ENCODE data around the gene FSD2. TPM values are rescaled to one million over a fixed set of nuclear protein-coding genes. Genes with fewer than 3 reads are reported as not detected.
"Not testable (repeated sequence)": the region's sequence is repeated elsewhere in the genome, so short reads cannot be mapped to it uniquely, and the experiment has no call there.

FSD2 gene
- total and polyA plus RNA-seq, 4 donors, result 0.06 to 0.63 (median 0.36) TPM; not detected in 1

- H3K36me3 ChIP-seq (ENCODE audit: control insufficient read depth, insufficient read depth, low read length), result no peaks in the 10 kb centered on the region
- no peaks in the 10 kb centered on the region for H3K9me3 ChIP-seq (ENCODE audit: control insufficient read depth, insufficient read depth, low read length)
- H3K4me3 ChIP-seq (ENCODE audit: low read depth, low read length), result no peak overlapping the region
- 64% methylated on average over 3 of the region's 3 CpGs for WGBS (ENCODE audit: insufficient coverage)
- no peaks in the 10 kb centered on the region for H3K27me3 ChIP-seq (ENCODE audit: control insufficient read depth, insufficient read depth, low read length)
- H3K27ac ChIP-seq (ENCODE audit: low read depth, low read length), result no peak overlapping the region
- no peak for DNase-seq (ENCODE audit: low read depth in 4 of 6, low spot score in 6 of 6)
- peaks cover 10% of the 10 kb centered on the region for H3K4me1 ChIP-seq (ENCODE audit: control insufficient read depth, insufficient read depth, low read length)
Measured at GRCh38 chr15:82714016-82714415, 91.9 kb downstream of the FSD2 start.

DNA sequence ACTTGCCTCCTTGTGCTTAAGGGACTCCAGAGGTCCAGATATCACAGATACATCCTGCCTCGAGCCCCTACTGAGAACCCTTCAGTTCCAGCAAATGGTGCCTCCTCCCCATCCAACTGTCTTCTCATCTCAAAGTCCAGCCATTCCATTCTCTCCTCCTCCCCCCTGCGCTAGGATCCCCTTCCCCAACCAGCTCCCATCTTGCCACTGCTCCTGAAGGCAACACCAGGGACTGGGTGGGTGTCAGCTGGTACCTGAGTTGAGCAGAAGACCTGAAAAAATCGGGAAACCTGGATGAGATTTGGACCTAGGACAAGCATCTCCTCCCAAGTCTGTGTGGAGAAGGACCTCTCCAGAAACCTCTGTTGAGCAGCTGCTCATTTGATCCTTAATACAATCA, 93.8 kb downstream of the FSD2 start:
- no peaks in the 10 kb centered on the region for H3K27me3 ChIP-seq (ENCODE audit: control insufficient read depth, insufficient read depth, low read length)
- WGBS (ENCODE audit: insufficient coverage), result 86% methylated on average over 2 of the region's 3 CpGs
- no peak overlapping the region for H3K27ac ChIP-seq (ENCODE audit: low read depth, low read length)
- H3K4me1 ChIP-seq (ENCODE audit: control insufficient read depth, insufficient read depth, low read length), result peaks cover 24% of the 10 kb centered on the region
- no peak for DNase-seq (ENCODE audit: low read depth in 4 of 6, low spot score in 6 of 6)
- no peak overlapping the region for H3K4me3 ChIP-seq (ENCODE audit: low read depth, low read length)
- no peaks in the 10 kb centered on the region for H3K36me3 ChIP-seq (ENCODE audit: control insufficient read depth, insufficient read depth, low read length)
- no peaks in the 10 kb centered on the region for H3K9me3 ChIP-seq (ENCODE audit: control insufficient read depth, insufficient read depth, low read length)

DNA sequence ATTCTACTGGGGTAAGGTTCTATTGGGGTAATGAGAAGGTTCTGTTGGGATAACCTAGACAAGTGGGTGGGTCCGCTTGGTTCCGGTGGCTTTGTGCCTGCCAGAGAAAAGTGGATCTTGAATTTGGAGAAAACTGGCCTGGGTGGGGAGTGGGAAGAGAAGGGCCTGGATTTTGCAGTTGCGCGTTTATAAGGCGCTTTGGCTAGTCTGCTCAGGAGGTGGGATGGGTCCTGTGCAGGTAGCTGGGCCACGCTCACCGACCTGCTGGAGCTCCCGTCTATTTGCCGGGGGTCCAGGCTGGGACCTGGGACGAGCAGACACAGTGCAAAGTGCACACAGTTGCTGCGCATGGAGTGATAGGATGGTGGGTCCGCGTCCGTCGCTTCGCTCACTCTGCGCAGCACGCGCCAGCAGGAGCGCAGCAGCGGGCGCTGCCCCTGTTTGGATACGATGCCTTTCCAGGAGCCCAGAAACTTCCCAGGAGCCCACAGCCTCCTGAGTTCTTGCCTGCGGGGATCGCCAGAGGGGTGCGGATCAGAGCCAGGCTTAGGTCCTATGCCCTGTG, 94.9 kb downstream of the FSD2 start:
- WGBS (ENCODE audit: insufficient coverage), result 98% methylated on average over 26 of the region's 26 CpGs
- no peaks in the 10 kb centered on the region for H3K27me3 ChIP-seq (ENCODE audit: control insufficient read depth, insufficient read depth, low read length)
- no peaks in the 10 kb centered on the region for H3K36me3 ChIP-seq (ENCODE audit: control insufficient read depth, insufficient read depth, low read length)
- peaks cover 24% of the 10 kb centered on the region for H3K4me1 ChIP-seq (ENCODE audit: control insufficient read depth, insufficient read depth, low read length)
- no peak overlapping the region for H3K27ac ChIP-seq (ENCODE audit: low read depth, low read length)
- H3K9me3 ChIP-seq (ENCODE audit: control insufficient read depth, insufficient read depth, low read length), result no peaks in the 10 kb centered on the region
- H3K4me3 ChIP-seq (ENCODE audit: low read depth, low read length), result no peak overlapping the region
- no peak for DNase-seq (ENCODE audit: low read depth in 4 of 6, low spot score in 6 of 6)

DNA sequence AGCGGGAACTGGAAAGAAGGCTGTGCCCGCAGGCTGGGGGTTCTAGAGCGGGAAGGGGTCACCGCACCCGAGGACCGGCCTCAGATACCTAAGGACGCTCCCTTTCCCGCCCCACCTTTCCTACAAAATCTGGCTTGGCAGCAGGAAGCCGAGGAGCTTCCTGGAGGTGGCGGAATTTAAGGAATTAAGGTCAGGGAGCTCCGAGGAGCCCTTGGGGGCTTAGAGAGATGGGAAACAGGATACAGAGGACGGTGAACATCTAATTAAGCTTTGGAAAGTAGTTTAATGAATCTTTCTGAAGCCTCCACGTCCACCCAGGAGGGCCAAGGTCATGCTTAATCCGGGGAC, 95.7 kb downstream of the FSD2 start:
- Histone ChIP-seq H3K27me3 (ENCODE audit: control insufficient read depth, insufficient read depth, low read length) (no peaks in the 10 kb centered on the region), H3K9me3 (ENCODE audit: control insufficient read depth, insufficient read depth, low read length) (no peaks in the 10 kb centered on the region), H3K27ac (ENCODE audit: low read depth, low read length) (peak overlapping the region; percentile 40), H3K4me1 (ENCODE audit: control insufficient read depth, insufficient read depth, low read length) (peaks cover 24% of the 10 kb centered on the region), H3K36me3 (ENCODE audit: control insufficient read depth, insufficient read depth, low read length) (no peaks in the 10 kb centered on the region), H3K4me3 (ENCODE audit: low read depth, low read length) (peak overlapping the region; percentile 57)
- DNase-seq (ENCODE audit: low read depth in 4 of 6, low spot score in 6 of 6), result no peak
- 17% methylated on average over 12 of the region's 14 CpGs for WGBS (ENCODE audit: insufficient coverage)

GRCh38 chr15:82709421-82710207, 96.3 kb downstream of the FSD2 start, which contains the start of gene AP3B2:
TSS of gene AP3B2 (minus strand) at chr15:82709875. CDS start at chr15:82709706, 169 bp downstream.
- peaks cover 24% of the 10 kb centered on the region for H3K4me1 ChIP-seq (ENCODE audit: control insufficient read depth, insufficient read depth, low read length)
- peak; percentile 36 to 96 (median 72) for DNase-seq (ENCODE audit: low read depth in 4 of 6, low spot score in 6 of 6)
- H3K27ac ChIP-seq (ENCODE audit: low read depth, low read length), result peak within 1 kb of the TSS; percentile 40
- no peaks in the 10 kb centered on the region for H3K9me3 ChIP-seq (ENCODE audit: control insufficient read depth, insufficient read depth, low read length)
- under 1% methylated on average over 95 of the region's 95 CpGs for WGBS (ENCODE audit: insufficient coverage)
- no peaks in the 10 kb centered on the region for H3K27me3 ChIP-seq (ENCODE audit: control insufficient read depth, insufficient read depth, low read length)
- H3K4me3 ChIP-seq (ENCODE audit: low read depth, low read length), result peak within 1 kb of the TSS; percentile 57
- no peaks in the 10 kb centered on the region for H3K36me3 ChIP-seq (ENCODE audit: control insufficient read depth, insufficient read depth, low read length)

DNA sequence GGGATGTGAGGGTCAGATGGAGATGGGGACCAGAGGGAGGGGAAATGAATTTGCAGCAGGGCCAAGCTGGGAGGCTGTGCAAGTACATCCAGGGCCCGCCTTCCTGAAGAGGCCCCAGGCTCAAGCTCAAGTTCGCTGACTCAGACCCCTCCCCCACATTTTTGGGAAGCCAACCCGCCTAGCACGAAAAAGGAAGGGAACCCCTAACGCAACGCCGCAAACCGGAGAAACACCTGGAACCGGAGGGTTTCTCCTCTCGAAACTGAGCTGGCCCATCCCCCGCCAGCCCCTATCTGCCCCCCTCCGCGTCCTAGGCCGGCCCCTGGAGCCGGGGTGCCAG, 96.8 kb downstream of the FSD2 start:
- DNase-seq (ENCODE audit: low read depth in 4 of 6, low spot score in 6 of 6), result peak in 4 of 6 donors; percentile 15 to 61 (median 22)
- Histone ChIP-seq H3K27ac (ENCODE audit: low read depth, low read length) (peak overlapping the region; percentile 25), H3K27me3 (ENCODE audit: control insufficient read depth, insufficient read depth, low read length) (no peaks in the 10 kb centered on the region), H3K4me1 (ENCODE audit: control insufficient read depth, insufficient read depth, low read length) (peaks cover 24% of the 10 kb centered on the region), H3K36me3 (ENCODE audit: control insufficient read depth, insufficient read depth, low read length) (no peaks in the 10 kb centered on the region), H3K4me3 (ENCODE audit: low read depth, low read length) (peak overlapping the region; percentile 45), H3K9me3 (ENCODE audit: control insufficient read depth, insufficient read depth, low read length) (no peaks in the 10 kb centered on the region)
- WGBS (ENCODE audit: insufficient coverage), result 0% methylated on average over 13 of the region's 15 CpGs

- WGBS (ENCODE audit: insufficient coverage), result 96% methylated on average over 5 of the region's 8 CpGs
- H3K27me3 ChIP-seq (ENCODE audit: control insufficient read depth, insufficient read depth, low read length), result not testable (repeated sequence)
Measured at GRCh38 chr15:82705856-82706255, 100.0 kb downstream of the FSD2 start.

More at GRCh38 chr15:82705856-82706255, 100.0 kb downstream of the FSD2 start:
- not testable (repeated sequence) for H3K27ac ChIP-seq (ENCODE audit: low read depth, low read length); H3K9me3 ChIP-seq (ENCODE audit: control insufficient read depth, insufficient read depth, low read length); H3K36me3 ChIP-seq (ENCODE audit: control insufficient read depth, insufficient read depth, low read length); DNase-seq (ENCODE audit: low read depth in 4 of 6, low spot score in 6 of 6); H3K4me3 ChIP-seq (ENCODE audit: low read depth, low read length)
- peaks cover 24% of the 10 kb centered on the region for H3K4me1 ChIP-seq (ENCODE audit: control insufficient read depth, insufficient read depth, low read length)

Other genes starting within 250 kb of the FSD2 start
- gene CPEB1, start 158.7 kb downstream of the FSD2 start, total RNA-seq, result 10 to 100 TPM in 1 of 2 donors, 1 to 10 TPM in 1; 5.1 to 11.0 TPM
- 1 to 10 TPM; 8.1 to 8.2 TPM for gene CPEB1, start 158.7 kb downstream of the FSD2 start, polyA plus RNA-seq (ENCODE audit: insufficient read length in 2 of 2)
- gene AP3B2, start 96.2 kb downstream of the FSD2 start, total RNA-seq, result 10 to 100 TPM; 19.3 to 36.4 TPM
- 100 to 1,000 TPM; 107 to 138 TPM for gene AP3B2, start 96.2 kb downstream of the FSD2 start, polyA plus RNA-seq (ENCODE audit: insufficient read length in 2 of 2)
- 1 to 10 TPM; 4.4 to 5.1 TPM for gene WHAMM, start 3.6 kb upstream of the FSD2 start, total RNA-seq
- gene WHAMM, start 3.6 kb upstream of the FSD2 start, polyA plus RNA-seq (ENCODE audit: insufficient read length in 2 of 2), result 1 to 10 TPM; 9.4 to 9.8 TPM
- 10 to 100 TPM; 29.6 to 36.0 TPM for gene HOMER2, start 146.7 kb upstream of the FSD2 start, total RNA-seq
- 10 to 100 TPM; 22.4 to 25.9 TPM for gene HOMER2, start 146.7 kb upstream of the FSD2 start, polyA plus RNA-seq (ENCODE audit: insufficient read length in 2 of 2)
- 10 to 100 TPM; 26.8 to 35.5 TPM for gene RAMAC, start 180.1 kb upstream of the FSD2 start, total RNA-seq
- gene RAMAC, start 180.1 kb upstream of the FSD2 start, polyA plus RNA-seq (ENCODE audit: insufficient read length in 2 of 2), result 10 to 100 TPM; 31.8 to 35.6 TPM
- 10 to 100 TPM; 11.3 to 18.6 TPM for gene C15orf40, start 205.6 kb upstream of the FSD2 start, total RNA-seq
- gene C15orf40, start 205.6 kb upstream of the FSD2 start, polyA plus RNA-seq (ENCODE audit: insufficient read length in 2 of 2), result 10 to 100 TPM; 19.8 to 20.8 TPM

All from spinal cord (tissue), 10 donors.